LNCaP clone FGC (cell line): ENCODE measurements around the gene SMIM38.

Experiments
- DNase-seq: peaks from one replicate; pipeline ENCODE4 v3.0.0-alpha.2; 2011; ENCODE audit warnings: low read depth
- H3K4me3 ChIP-seq: 2 replicates; pipeline ENCODE4 v1.5.1; 2011; ENCODE audit warnings: mild to moderate bottlenecking, low read depth, low read length, control low read depth
- TF ChIP-seq, protein P1 (sequence below): IDR thresholded peaks from 2 replicates; pipeline ENCODE4 v1.5.1; 2012; ENCODE audit warnings: mild to moderate bottlenecking; ENCODE audit not compliant: control insufficient read depth, insufficient read depth; ENCODE audit errors: extremely low read depth

The SMIM38 gene

DNA sequence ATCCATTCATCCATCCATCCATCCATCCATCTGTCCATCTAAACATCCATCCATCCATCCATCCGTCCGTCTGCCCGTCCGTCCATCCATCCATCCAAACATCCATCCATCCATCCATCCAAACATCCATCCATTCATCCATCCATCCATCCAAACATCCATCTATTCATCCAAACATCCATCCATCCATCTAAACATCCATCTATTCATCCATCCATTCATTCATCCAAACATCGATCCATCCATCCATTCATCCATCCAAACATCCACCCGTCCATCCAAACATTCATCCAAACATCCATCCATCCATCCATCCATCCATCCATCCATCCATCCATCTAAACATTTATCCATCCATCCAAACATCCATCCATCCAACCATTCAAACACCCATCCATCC is 45.3 kb upstream of the SMIM38 start:
- no peak for DNase-seq
- TF ChIP-seq, protein P1, sequence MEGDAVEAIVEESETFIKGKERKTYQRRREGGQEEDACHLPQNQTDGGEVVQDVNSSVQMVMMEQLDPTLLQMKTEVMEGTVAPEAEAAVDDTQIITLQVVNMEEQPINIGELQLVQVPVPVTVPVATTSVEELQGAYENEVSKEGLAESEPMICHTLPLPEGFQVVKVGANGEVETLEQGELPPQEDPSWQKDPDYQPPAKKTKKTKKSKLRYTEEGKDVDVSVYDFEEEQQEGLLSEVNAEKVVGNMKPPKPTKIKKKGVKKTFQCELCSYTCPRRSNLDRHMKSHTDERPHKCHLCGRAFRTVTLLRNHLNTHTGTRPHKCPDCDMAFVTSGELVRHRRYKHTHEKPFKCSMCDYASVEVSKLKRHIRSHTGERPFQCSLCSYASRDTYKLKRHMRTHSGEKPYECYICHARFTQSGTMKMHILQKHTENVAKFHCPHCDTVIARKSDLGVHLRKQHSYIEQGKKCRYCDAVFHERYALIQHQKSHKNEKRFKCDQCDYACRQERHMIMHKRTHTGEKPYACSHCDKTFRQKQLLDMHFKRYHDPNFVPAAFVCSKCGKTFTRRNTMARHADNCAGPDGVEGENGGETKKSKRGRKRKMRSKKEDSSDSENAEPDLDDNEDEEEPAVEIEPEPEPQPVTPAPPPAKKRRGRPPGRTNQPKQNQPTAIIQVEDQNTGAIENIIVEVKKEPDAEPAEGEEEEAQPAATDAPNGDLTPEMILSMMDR, result no peak
- no peak overlapping the region for H3K4me3 ChIP-seq

DNA sequence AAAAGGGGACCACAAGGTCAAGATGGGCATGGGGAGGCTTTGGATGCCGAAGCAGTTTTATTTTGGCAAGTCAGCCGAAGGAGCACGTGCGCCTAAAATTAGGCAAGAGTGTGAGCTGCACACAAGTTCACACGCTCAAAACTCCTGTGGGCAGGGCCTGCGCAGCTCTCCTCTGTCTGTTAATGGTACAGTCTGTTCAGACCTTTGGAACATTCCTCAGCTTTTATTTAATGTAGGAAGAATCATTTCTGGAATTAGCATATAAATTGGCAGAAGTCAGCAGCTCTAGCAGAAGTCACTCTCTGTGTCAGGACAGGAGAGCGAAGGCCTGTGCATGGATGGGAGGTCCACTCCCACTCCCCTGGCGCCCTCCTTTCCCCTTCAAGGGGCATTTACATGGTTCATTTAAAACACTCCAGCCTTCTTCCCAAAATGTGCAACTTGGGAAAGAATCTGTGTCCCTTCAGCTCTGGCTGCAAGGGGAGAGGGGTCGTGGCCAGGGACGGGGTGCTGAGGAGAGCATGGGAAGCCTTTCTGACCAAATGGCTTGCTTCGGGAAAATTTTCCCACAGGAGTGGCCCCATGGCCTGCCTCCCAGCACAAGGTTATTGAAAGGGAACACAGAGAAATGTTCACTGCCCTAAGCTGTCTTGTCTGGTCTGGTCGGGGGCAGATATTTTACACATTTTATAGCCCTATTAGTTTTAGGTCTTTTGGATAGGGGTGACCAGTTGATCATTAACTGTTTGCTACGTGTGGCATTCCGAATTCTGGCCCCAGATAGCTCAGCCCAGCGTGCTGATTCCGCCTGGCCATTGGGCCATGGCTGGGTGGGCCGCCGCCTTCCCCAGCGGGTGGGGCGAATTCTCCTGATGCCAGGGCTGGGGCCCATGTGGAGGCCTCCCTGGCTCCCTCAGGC is 43.9 kb upstream of the SMIM38 start:
- DNase-seq, result no peak
- H3K4me3 ChIP-seq, result no peak overlapping the region
- TF ChIP-seq, protein P1, result no peak

DNA sequence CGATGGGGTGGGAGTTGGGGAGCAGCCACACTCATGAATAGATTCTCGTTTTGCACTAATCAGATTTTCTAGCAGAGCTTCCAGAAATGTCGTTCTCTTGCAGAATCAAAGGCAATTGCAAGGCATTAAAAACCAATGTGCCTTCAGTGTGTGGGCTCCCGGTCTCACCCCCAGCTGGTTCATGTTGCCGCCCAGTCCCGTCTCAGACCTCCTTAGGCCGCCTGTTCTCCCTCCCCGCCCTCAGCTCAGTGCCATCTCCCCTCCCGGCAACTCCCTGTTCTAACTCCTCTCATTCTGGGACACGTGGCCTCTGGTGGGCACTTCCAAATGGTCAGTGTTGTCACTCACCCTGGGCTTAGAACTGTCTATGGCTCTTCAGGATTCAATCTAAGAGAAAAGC is 42.5 kb upstream of the SMIM38 start:
- H3K4me3 ChIP-seq, result no peak overlapping the region
- DNase-seq, result no peak
- TF ChIP-seq, protein P1, result no peak

DNA sequence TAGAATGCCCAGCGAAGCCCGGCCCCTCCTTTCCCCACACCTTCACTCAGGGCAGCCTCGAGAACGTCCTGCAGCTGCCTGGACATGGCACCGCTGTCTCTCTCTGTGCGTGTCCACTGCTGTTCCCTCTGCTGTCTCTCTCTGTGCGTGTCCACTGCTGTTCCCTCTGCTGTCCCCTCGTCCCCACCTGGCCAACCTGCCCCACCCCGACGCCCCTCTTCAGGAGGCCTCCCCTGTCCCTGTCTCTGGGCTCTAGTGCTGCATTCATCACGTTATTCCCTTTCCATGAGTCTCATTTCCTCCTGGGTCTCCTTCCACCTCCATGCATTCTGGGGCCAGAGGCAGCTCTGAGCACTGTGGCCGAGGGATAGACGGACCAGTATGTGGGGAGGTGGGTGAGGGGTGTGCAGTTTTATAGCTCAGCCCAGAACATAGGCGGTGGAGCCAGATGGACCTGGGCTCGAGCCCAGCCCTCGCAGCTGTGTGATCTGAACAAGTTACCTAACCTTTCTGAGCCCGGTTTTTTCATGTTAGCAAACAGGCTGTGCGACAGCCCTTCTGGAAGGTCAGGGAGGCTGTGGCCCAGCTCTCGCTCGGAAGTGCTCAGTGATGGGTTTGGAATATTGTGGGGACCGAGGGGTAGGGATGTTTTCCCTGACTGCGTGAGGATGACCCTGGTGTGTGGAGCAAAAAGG is 41.9 kb upstream of the SMIM38 start:
- TF ChIP-seq, protein P1, result no peak
- no peak overlapping the region for H3K4me3 ChIP-seq
- DNase-seq, result no peak

DNA sequence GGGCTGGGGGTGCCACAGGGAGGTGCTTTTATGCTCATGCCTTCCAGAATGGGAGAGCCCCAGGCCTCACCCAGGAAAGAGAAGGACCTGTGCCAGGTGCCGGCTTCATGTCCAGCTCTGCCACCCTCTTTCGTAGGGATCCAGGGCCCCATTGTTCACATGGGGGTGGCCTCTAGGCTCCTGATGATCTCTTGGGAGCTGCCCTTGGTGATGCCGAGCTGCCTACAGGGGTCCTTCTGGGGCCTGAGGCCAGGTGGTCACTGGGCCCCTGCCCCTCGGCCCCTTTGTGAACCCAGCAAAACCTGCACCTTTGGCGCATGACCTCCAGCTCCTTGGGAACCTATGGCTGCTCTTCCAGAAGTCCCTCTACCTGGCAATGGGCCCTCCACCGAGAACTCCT is 41.4 kb upstream of the SMIM38 start:
- DNase-seq, result no peak
- TF ChIP-seq, protein P1, result no peak
- H3K4me3 ChIP-seq, result no peak overlapping the region

DNA sequence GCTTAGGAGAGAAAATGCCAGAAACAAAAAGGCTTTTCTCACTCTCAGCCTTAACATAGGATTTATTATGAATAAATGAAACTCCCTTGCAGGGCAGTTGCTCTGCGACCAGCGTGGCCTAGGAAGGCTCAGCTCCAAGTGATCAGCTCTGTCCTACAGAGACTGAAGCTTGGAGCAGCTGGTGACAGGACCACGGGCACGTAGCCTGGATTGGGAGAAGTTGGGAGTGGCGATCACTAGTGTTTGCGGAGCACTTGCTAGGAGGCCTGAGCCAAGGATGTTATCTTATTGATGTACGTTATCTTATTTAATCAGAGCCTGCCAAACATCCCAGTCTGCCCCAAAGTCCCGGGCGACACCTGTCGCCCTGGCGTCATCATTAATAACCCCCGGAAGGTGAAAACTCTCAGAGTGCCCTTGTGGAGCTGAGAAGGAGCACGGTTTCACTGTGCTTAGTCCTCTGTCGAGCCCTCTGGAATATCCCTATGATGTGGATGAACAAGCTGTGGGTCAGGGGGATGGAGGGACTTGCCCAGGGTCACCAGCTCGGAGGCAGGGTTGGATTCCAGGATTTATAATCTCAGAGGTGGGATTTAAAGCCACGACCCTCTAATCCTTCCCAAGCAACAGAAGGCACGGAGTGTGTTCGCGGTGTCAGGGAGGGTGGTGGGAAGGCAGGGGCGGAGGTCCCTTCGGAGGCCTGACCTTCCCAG is 40.8 kb upstream of the SMIM38 start:
- peak; percentile 85 for DNase-seq
- TF ChIP-seq, protein P1, result no peak
- no peak overlapping the region for H3K4me3 ChIP-seq
